ENCODE data around the gene TP53AIP1.

TP53AIP1 gene, protein sequence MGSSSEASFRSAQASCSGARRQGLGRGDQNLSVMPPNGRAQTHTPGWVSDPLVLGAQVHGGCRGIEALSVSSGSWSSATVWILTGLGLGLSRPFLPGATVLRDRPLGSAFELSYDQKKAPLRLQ

DNA sequence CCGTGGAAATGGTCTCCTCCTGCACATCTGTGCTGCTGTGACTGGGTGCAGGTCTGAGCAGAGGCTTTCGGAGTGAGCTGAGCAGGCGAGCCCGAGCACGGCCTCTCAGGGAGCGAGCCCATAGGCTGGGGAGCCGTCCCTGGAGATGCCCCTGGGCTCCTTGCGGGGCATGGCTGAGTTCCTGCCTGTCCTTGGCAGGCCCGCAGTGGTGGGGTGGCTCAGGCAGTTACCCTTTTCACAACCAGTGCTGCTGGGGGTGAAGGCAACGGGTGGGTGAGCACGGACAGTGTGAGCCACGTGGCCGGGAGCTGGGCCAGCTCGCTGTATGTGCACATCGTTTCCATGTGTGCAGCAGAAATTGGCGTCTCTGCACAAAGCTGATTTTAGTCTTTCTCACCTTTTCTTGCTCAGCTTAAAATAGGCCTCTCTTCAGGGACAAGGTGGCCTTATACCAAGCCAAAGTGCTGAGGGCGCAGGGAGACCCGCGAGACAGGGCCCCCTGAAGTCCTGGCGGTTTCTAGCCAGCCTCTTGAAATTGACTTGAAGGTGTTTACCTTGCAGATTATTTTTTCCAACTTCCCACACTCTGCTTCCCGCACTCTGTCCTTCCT lies at the start of gene TP53AIP1:
TSS of gene TP53AIP1 (minus strand) at position 55 of the 611 bp plus-strand sequence. CDS start 5,053 bp downstream, outside the sequence.
- DNase-seq (ENCODE audit: low read depth) = no peak

DNA sequence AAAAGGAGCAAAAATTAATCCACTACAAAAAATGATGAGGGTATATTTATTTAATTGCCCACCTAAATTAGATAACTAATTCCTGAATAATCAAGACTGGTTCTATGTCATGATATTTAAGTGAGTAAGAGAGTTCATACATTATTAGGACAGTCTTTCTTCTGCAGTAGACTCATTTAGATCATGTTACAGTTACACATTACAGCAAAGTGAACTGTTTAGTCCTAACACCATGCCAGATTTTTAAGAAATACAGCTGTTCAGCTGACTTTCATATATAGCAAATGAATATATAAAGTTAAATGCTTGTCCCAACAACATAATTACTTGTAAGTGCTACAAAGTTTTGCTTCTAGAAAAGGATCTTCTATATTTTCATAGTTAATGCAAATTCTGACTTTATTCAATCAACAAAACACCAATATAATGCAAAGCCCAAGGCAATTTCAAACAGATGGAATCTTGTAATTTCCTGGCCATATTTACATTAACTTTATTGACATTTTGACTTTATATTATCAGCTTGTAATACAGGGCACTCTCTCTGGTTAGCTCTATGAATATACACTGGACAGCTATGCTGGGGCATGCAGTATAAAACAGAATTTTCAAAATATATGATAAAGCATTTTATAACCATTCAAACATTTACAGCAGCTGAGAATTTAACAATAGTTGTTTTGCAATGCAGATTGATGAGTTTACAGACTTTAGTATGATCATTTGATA lies 45.7 kb upstream of the TP53AIP1 start:
- DNase-seq (ENCODE audit: low read depth) = no peak

DNA sequence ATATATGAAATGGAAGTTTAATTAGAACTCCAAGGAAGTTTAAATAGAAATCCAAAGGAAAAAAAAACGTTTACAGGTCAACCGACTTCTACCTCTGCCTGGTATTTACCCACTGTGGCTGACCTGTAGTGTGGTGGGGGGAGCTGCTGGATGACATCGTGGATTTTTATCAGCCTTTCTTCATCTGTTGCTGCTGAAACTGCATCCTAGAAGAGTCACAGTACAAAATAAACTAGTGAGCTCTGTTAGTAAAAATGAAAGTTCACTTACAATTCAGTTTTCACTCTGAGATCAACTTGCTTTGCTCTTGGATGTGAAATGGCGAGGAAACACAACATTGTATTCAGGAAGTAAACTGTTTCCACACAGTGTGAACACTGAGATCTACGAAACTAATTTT lies 43.2 kb upstream of the TP53AIP1 start:
- DNase-seq (ENCODE audit: low read depth) = no peak

DNA sequence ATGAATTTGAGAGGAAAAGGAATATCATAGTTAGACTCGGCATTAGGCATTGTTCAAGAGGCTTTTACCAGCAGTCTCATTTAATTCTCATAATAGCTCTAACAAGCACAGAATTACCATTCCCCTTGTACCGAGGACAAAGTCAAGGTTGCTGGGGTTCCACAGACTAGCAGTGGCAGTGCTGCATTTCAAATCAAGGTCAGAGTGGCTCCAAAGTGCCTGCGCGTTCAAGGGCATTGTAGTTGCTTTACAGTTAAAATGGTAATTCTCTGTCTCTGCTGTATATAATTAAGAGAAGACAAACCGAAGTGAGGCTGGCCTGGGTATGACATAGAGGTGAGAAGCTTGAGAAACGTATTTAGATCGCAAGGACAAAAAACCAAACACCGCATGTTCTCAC lies 40.4 kb upstream of the TP53AIP1 start:
- DNase-seq (ENCODE audit: low read depth) = no peak

DNA sequence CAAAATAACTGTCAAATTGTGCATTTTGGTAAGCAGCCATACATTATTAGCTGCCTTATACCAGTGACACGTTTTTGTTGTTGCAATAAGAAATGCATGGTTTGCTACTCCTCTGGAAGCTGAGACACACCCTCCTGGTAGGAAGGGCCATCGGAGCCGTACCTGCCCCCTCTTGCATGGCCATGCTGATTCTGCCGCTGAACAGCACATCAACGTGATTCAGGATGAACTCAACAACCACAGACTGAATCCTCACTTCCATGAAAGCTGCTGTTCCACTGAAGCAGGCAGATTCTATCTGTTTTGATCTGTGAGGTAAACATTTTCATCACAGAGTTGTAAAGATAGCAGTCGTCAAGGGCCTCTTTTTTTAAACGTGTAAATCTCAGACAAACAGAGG lies 38.6 kb upstream of the TP53AIP1 start:
- DNase-seq (ENCODE audit: low read depth) = no peak

DNA sequence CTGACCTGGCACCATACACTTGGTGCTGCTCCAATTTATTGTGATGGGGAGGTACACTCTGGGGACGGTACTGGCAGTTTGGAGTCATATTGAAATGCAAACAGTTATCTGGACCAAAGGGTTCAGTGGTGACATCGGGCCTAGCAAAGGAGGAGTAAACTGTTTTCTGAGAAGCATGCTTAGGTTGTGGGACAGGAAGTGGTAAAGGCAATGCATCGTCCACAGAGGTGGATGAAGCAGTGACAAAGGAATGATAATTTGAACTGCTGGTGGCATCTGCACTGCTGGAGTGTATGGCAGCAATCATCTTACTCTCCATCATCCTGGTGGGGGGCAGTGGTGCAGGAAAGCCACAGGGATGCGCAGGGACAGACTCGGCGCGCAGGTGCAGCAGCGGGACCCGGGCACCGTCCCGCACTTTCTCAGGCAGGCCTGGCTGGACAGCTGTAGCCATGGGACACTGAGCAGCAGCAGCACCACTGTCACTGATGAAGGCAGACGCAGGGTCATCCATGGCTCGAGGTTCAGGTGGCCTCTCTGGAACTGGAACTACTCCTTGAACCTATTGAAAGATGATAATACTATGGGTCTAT lies 28.0 kb upstream of the TP53AIP1 start:
- no peak for DNase-seq (ENCODE audit: low read depth)

DNA sequence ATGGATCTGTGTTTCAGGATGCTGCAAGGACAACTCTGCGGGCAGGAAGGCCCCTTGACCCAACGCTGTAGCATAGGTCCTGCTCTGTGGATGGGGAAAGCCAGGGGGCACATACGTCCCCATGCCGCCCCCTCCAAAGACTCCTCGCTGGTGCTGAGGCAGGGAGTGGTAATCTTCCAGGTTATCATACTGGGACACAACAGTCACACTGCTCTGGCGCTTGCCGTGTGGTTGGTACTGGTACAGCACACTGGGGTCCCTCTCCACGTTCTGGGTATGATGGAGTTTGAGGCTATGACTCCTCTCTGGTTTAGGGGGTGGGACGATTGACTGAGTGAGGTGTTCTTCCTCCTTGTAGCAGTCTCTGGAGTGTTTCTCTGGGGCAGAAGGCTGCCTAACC lies 26.2 kb upstream of the TP53AIP1 start:
- DNase-seq (ENCODE audit: low read depth) = no peak

DNA sequence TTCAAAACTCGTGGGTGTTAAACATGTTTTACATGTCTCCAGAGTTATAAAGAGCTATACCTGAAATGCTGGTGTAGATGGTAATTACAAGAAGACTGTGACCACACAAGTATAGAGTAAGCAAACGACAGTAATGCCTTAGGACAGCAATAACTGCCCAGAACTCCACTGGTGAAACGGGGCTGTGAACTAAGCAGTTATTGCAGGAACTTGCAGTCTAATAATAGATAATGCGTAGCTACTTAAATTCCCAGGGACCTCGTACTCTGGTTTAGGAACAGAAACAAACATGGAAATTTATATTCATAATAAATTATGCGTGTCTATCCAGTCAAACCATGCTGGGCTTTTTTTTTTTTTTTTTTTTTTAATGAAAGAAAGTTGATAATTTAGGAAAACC lies 24.9 kb upstream of the TP53AIP1 start:
- no peak for DNase-seq (ENCODE audit: low read depth)

DNA sequence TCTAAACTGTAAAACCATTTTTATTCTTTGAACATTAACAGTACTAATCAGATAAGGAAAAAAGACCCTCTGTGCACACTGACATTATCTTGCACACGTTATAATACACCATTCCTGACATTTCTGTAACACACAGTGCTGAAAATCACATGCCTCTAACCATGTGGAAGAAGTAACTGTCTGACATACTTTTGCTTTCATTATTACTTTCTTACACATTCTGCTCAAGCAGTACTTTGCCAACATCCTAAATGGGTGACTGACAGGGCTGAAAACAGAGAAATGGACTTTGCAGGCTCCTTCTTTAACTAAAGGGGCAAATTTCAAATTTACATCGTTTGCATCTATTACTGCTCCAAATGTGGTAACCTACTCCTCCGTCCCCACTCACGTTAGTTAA lies 22.8 kb upstream of the TP53AIP1 start:
- DNase-seq (ENCODE audit: low read depth) = no peak

DNA sequence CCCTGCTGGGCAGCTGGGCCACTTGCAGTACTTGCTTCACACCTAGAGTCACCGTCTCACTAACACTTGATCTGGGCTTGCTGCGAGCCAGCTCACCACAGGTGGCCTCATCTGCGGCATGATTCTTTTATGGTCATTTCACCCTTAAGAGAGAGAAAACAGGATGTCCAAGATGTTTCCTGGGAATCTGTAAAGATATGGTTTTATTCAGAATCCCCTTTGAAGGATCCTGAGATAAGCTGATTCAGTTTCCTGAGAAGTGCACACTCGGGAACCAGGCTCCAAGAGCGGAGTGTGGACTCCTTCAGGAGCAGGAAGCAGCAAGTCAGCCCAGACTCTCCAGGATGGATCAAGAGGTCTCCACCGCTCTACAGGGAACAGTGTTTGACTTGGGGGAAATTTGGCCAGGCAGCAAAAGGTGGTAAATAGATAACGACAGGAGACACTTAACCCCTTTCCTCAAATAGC lies 21.8 kb upstream of the TP53AIP1 start:
- no peak for DNase-seq (ENCODE audit: low read depth)

DNA sequence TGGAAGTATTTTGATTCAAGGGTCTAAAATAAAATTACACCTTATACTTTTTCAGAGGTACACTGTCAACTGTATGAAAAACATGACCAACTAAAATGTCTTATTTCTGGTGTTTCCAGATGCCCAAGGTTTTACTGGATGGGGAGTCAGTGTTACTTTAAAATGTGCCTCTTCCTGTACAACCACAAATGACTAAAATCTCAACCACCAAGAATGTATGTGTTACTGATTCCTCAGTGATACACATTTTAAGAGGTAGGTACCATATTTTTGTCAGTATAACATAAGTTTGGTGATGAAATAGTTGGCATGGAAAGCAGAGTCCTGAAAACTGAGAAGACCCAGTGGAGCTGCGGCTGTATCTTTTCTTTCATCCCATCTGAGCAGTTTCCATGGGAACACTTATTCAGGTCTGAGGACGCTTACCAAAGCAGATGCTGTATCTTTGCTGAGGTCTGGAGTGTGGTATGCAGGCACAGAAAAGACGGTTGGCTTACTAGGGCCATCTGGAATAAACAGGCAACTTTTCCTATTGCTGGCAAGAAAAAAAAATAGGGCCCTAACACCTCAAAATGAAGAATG lies 21.2 kb upstream of the TP53AIP1 start:
- no peak for DNase-seq (ENCODE audit: low read depth)

DNA sequence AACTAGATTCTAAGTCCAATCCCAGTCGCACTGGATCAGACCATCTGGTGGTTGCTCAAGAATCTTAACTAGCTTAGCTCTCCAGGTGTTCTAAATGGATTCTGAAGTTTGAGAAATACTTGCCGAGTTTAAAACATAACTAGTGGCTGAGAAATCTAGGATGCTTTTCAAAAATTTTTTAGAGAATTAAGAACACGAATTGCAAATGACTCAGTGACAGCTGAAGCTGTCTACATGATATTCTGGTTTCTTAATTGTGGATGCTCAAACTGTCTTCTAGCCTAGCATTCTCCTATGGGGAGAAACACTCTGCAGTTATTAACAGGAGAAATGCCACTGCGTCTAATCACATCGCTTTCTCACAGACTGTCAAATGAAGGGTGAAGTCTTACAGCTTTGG lies 20.2 kb upstream of the TP53AIP1 start:
- no peak for DNase-seq (ENCODE audit: low read depth)

DNA sequence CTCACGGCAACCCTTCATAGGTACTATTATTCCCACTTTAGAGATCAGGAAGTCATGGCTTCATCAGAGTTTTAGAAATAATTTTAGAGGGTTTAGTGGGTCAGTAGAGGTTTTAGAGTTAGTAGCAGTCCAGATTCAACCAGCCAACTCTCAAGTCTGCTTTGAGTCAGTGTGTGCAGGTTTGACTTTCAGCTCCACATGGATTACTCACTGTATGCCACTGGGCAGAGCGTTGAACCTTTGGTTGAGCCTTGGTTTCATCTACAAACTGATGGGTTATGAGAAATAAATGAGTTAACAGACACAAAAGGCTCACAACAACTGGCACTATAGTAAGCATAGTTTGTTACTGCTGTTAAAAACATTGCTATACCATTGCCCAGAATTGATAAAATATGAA lies 19.0 kb upstream of the TP53AIP1 start:
- DNase-seq (ENCODE audit: low read depth) = no peak

DNA sequence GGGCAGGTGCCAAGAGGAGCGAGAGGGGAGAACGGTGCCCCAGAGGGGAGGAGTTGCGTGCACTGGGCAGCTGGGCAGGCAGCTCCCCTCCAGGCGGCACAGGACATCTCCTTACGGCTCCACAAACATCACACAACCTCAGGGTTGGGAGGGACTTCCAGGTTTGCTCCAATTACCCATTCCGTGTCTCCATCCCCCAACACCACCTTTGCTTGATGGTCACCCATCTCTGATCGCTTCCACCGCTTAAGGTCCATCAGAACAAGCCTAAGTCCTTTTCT lies 14.5 kb upstream of the TP53AIP1 start:
- DNase-seq (ENCODE audit: low read depth) = no peak

DNA sequence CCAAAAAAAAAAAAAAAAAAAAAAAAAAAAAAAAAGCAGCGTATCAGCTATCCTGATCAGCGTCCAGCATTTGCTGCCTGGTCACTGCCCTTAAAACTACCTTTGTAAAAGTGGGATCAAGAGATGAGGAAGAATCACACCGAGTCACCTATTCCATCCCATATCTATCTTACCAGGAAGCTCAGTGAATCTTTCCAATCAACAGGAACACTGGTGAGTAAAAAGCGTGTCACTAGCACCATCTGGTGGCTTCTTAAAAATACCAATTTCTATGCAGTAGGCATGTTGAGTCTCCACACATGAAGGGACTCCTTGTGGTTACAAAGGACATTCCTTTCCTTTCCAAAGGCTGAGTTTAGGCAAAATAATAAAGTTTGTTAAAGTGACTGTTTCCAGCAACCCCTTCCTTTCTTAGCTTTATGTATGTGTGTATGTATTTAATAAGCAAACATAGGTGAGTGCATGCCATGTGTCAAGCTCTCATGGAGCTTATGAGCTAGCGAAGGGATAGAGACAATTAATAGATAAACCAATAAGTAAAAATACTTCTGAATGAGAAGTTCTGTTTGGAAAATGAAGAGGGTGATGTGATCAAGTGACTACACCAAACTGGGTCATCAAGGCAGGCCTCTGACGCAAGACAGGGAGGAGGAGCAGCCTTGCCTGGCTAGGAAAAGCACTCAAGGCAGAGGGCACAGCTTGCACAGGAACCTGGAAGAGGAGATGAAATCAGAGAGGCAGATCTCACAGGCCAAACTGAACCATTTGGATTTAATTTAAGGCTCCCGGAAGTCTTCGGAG lies 13.9 kb upstream of the TP53AIP1 start:
- no peak for DNase-seq (ENCODE audit: low read depth)

DNA sequence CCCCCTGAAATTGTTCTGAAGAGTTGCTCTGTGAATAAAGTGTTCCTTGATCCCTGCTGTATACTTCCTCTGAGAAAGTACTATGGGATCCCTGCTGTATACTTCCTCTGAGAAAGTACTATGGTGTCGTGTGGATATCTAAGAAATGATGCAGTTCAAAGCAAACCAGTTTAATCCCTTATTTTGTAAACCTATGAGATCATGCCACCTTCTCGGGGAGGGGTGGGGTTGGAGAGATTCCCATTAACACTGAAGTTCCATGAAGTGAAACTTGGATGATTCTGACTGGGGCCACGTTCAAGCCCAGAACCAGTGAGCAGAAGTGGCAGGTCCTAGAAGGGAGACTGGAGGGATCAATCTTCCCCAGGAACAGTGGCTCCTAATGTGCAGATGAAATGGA lies 13.0 kb upstream of the TP53AIP1 start:
- DNase-seq (ENCODE audit: low read depth) = no peak

DNA sequence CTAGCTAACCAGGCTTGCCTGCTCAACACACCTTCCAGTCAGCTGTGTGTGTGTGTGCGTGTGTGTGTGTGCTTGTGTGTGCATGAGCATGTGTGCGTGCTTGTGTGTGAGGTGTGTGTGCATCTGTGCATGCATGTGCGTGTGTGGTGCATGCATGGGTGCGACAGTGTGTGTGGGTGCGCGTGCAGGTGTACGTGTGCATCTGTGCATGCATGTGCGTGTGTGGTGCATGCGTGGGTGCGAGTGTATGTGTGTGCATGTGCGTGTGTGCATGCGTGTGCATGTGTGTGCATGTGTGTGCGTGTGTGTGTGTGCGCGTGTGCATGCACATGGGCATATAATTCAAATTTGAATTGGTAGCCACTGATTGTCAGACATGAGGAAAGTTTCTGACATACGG lies 10.5 kb upstream of the TP53AIP1 start:
- no peak for DNase-seq (ENCODE audit: low read depth)

DNA sequence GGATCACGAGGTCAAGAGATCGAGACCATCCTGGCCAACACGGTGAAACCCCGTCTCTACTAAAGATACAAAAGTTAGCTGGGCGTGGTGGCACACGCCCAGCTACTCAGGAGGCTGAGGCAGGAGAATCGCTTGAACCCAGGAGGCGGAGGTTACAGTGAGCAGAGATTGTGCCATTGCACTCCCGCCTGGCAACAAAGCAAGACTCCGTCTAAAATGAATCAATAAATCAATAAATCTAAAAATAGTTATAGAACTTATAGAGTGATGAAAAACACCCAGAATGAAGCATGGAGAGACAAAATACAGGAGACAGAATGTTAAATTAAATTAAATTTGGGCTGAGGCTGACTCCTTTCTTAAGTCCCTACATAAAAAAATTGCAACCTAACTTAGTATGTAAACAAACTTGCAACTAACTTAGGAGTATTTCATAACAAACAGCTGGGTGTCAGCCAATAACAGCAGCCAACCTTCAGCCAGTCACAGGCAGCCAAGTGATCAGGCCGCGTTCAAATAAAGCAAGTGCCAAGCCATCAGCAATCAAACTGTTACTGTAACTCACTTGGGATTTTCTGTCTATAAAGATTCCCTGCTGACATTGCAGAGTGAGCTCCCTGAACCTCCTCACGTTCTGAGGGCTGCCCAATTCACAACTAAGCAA lies 7.3 kb upstream of the TP53AIP1 start:
- DNase-seq (ENCODE audit: low read depth) = no peak

DNA sequence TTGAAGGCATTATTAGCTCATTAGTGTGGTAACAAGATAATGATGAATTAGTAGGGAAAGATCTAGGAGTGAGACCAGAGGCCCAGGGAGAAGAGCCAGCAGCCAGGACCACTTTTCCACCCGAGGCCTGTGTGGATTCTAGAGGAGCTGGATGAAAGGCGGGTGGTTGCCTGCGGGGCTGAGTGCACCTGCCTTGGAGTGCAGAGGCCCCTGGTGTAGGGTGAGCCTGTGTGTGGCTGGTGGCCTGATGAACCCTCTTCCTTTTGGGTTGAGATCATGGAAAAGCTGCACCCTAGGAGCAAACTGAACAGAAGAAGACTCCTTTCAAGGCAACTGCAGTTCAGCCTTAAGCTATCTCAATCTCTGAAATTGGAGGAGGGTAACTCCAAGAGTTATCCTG lies 5.9 kb upstream of the TP53AIP1 start:
- DNase-seq (ENCODE audit: low read depth) = no peak

DNA sequence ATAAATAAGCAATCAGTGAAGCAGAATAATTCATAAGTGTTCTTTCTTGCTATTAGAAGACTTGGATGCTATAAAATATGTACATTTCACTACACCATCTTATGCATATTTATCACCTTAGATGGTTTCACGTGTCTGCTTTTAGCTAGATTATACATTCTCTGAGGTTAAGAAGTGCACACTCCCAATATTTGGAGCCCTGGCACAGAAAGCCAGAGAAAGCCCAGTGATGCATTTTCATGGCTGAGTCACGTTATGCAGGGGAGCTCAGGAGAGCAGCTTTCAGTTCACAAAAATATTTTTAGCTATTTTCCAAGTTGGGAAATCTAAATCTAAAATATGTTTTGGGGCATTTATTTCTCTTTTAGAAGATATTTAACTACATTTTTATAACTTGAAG lies 5.1 kb upstream of the TP53AIP1 start:
- no peak for DNase-seq (ENCODE audit: low read depth)

DNA sequence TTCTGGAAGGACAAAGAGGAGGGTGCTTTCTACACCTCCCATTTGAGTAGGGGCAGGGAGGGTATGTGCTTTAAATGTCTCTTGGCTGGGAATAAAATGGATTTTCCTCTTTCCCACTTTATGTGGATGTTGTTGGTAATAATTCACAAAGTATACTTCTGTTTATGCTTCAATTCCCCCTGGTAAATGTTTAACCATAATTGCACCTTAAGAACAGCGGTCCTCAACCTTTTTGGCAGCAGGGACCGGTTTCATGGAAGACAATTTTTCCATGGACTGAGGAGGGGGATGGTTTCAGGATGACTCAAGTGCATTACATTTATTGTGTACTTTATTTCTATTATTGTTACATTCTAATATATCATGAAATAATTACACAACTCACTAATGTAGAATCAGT lies 4.0 kb upstream of the TP53AIP1 start:
- DNase-seq (ENCODE audit: low read depth) = no peak
